NCI-H1417 treated with DMSO at 0.1 percent for 48 hours (cell line): Measurements from ENCODE around the gene LGI4.
"Not testable (repeated sequence)": the region's sequence is repeated elsewhere in the genome, so short reads cannot be mapped to it uniquely, and the experiment has no call there.

Source experiments
- DNase-seq: peaks from one replicate; lab custom pipeline; 2025; lab: John Stamatoyannopoulos, UW

LGI4 gene

GRCh38 chr19:35141837-35142605 lies 7.2 kb upstream of the LGI4 start:
- DNase-seq = no peak

- no peak for DNase-seq
Observed at GRCh38 chr19:35140962-35141836, 6.3 kb upstream of the LGI4 start.

- DNase-seq = no peak
Observed at GRCh38 chr19:35140207-35140961, 5.5 kb upstream of the LGI4 start.

- DNase-seq = no peak
Observed at GRCh38 chr19:35138305-35138892, 3.5 kb upstream of the LGI4 start, which contains the start of gene FXYD1. TSS of gene FXYD1 (plus strand) at chr19:35138824. CDS start at chr19:35140080, 1,256 bp downstream.

- DNase-seq = no peak
Observed at GRCh38 chr19:35136977-35137702, 2.3 kb upstream of the LGI4 start.

- DNase-seq = no peak
Observed at GRCh38 chr19:35136231-35136630, 1.4 kb upstream of the LGI4 start.

- no peak for DNase-seq
Observed at GRCh38 chr19:35135389-35135909, 590 bp upstream of the LGI4 start.

GRCh38 chr19:35133826-35134225 lies 1.0 kb downstream of the LGI4 start:
- DNase-seq = no peak

- no peak for DNase-seq
Observed at GRCh38 chr19:35132254-35132653, 2.6 kb downstream of the LGI4 start.

GRCh38 chr19:35130761-35131720 lies 3.8 kb downstream of the LGI4 start:
- no peak for DNase-seq

GRCh38 chr19:35129724-35130274 lies 5.1 kb downstream of the LGI4 start:
- not testable (repeated sequence) for DNase-seq

GRCh38 chr19:35128398-35129057 lies 6.3 kb downstream of the LGI4 start:
- DNase-seq = no peak

- DNase-seq = no peak
Observed at GRCh38 chr19:35127871-35128270, 7.0 kb downstream of the LGI4 start.

GRCh38 chr19:35126624-35126959 lies 8.3 kb downstream of the LGI4 start:
- no peak for DNase-seq

- no peak for DNase-seq
Observed at GRCh38 chr19:35125749-35126623, 8.9 kb downstream of the LGI4 start.

GRCh38 chr19:35125270-35125717 lies 9.6 kb downstream of the LGI4 start:
- DNase-seq = no peak

GRCh38 chr19:35124098-35125060 lies 10.5 kb downstream of the LGI4 start:
- no peak for DNase-seq
